ENCODE measurements around the gene CT45A8. TPM values are rescaled to one million over a fixed set of nuclear protein-coding genes. Genes with fewer than 3 reads are reported as not detected.
"Not testable (repeated sequence)": the region's sequence is repeated elsewhere in the genome, so short reads cannot be mapped to it uniquely, and the experiment has no call there.

The CT45A8 gene
- total RNA-seq, 4 donors from 2014 or later, result not detected

DNA sequence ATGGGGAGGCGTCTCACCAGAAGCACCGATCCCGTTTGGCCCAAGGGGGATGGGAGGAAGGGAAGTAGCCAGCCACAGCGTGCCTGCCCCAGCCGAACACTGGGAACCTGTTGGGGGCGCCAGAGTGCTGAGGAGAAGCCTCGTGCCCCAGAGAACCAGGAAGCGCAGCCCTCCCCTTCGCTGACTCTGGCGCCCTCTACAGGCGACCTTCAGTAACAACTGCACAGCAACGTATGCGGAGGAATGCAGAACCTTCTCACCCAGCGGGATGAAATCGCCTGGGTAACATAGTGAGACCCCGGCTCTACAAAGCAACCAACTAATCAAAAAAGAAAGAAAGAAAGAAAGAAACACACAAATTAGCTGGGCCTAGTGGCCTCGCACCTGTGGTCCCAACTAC is 34.4 kb downstream of the CT45A8 start, which contains the start of gene CT45A2:
Gene CT45A2, minus strand, starts transcription at position 101 of the 400 bp plus-strand sequence. CDS start 3,747 bp downstream, outside the sequence.
- H3K4me1 ChIP-seq, H3K27ac ChIP-seq, ATAC-seq, H3K9me3 ChIP-seq, H3K36me3 ChIP-seq, H3K27me3 ChIP-seq, H3K4me3 ChIP-seq: not testable (repeated sequence)
- no CpG with 5 or more reads among the region's 17 CpGs for WGBS, 2 donors (ENCODE audit: low coverage in 1 of 2)

GRCh38 chrX:135802687-135803086 is 51.7 kb downstream of the CT45A8 start, which contains the start of gene CT45A6:
Gene CT45A6 (minus strand): TSS chrX:135802787. CDS start chrX:135798993, 3,794 bp downstream.
- not testable (repeated sequence) for ATAC-seq, H3K27ac ChIP-seq, H3K36me3 ChIP-seq, H3K4me3 ChIP-seq, H3K27me3 ChIP-seq, H3K9me3 ChIP-seq, H3K4me1 ChIP-seq
- no CpG with 5 or more reads among the region's 16 CpGs for WGBS, 2 donors (ENCODE audit: low coverage in 1 of 2)

Other genes with a start within 250 kb of the CT45A8 start
- gene CT45A1, start 140.9 kb downstream of the CT45A8 start, total RNA-seq, result not detected
- gene CT45A3, start 86.3 kb downstream of the CT45A8 start, total RNA-seq, result not detected
- not detected for gene CT45A5, start 69.0 kb downstream of the CT45A8 start, total RNA-seq
- not detected for gene CT45A6, start 51.8 kb downstream of the CT45A8 start, total RNA-seq
- not detected for gene CT45A2, start 34.5 kb downstream of the CT45A8 start, total RNA-seq
- gene CT45A7, start 17.3 kb downstream of the CT45A8 start, total RNA-seq, result not detected
- not detected for gene CT45A9, start 17.3 kb upstream of the CT45A8 start, total RNA-seq
- gene CT45A10, start 38.9 kb upstream of the CT45A8 start, total RNA-seq, result not detected
- gene SAGE1, start 39.2 kb upstream of the CT45A8 start, total RNA-seq, result not detected
- 10 to 100 TPM; 33.0 to 43.9 (median 40.6) TPM for gene MMGT1, start 119.5 kb upstream of the CT45A8 start, total RNA-seq
- 10 to 100 TPM; 17.2 to 27.3 (median 20.3) TPM for gene SLC9A6, start 130.9 kb upstream of the CT45A8 start, total RNA-seq

Measured in gastroesophageal sphincter (tissue), 4 donors.